GM19025 (cell line): ENCODE measurements around the gene CAMK2N2.

ENCODE experiments used
- ATAC-seq: cut with Tn5 transposase; IDR thresholded peaks from one replicate; pipeline ENCODE4 v1.9.1; 2021; ENCODE audit warnings: mild to moderate bottlenecking, low read depth, moderate library complexity; ENCODE audit not compliant: unreplicated experiment

The CAMK2N2 gene

DNA sequence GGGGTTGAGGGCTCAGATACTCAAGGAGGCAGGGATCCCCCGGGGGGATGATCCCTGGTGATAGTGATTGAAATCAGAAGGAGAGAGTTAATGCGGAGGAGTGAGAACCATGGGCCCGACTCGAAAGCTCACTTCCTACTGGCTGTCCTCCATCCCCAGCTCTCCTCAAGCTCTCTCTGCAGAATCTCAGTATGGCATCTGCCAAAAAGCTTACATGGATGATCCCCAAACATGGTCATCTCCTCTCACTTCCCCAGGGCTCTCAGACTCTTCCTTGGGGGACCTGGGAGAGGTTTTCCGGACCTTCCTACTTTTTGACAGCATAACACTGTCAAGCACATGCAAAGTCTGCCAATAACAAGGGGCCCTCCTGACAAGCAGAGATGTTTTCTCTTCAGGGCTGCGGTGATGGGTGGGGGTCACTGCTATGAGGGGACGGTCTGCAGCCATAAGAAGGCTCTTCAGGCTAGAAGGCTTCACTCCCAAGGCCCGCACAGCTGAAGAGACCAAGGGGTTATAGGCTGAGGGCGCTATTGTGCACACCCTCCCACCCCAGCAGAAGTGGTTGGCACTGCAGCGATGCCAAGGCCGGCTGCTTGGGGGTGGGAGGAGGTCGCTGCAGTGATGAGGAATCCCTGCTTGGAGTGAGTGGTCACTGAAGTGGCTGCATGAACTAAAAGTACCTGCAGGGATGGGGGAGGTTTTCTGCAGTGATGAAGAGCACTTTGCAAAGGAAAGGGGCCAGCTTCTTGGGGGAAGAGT lies 32.8 kb downstream of the CAMK2N2 start:
- ATAC-seq = no peak

DNA sequence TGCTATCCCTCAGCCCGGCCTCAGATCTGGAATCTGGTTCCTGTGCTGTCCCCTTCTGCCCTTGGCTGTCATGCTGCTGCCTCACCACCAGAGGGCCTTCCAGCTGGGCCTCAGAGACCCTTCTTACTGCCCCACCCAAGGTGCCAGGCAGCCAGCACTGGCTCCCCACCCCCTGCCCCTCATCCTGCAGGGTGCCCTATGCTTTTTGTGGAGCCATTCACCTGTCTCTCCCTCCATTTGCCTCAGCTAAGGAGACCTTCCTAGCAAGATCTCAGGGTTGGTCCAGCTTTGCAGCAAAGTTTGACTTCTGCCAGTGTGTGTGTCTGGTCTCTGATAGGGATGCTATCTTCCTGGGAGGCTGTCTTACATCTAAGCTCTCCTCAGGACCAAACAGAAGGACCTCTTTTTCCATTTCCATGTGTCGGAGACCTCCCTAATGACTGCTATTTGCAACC lies 33.8 kb downstream of the CAMK2N2 start:
- ATAC-seq = no peak

DNA sequence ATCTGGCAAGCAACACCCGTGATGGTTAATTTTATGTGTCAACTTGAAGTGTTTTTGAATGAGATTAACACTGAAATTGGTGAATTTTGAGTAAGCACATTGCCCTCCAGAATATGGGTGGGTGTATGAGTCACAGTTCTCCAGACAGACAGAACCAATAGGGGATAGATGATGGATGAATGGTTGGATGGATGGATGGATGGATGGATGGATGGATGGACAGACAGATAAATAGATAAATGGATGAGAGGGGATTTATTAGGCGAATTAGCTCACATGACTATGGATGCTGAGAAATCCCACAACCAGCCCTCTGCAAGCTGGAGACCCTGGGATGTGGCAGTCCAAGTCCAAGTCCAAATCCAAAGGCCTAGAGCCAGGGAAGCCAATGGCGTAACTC lies 37.4 kb downstream of the CAMK2N2 start:
- ATAC-seq = no peak

DNA sequence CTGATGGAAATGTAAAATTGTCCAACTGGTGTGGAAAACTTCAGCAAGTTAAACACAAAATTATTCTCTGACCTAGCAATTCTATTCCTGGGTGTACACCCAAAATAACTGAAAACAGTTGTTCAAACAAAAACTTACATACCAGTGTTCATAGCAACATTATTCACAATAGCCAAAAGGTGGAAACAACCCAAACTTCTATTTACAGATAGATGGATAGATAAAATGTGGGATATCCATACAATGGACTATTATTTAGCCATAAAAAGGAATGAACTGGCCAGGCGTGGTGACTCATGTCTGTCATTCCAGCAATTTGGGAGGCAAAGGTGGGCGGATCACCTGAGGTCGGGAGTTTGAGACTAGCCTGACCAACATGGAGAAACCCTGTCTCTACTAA lies 38.8 kb downstream of the CAMK2N2 start:
- ATAC-seq = no peak

DNA sequence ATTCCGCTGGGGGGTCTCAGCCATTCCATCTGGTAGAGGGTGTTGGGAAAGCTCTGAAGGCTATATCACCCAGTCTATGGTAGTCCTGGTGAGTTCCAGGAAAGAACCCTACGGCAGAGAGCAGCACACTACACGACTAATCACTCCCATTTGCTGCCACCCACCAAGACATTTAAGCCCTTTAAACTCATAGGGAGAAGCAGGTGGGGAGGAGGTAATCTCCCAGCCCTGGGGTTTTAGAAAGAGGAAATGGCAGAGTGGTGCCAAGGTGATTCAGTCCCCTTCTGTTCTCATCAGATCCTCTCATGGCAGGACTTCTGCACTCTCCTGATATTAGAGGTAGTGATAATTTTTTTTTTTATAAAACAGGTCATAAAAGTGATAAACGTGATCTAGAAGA lies 42.5 kb downstream of the CAMK2N2 start:
- ATAC-seq = no peak

DNA sequence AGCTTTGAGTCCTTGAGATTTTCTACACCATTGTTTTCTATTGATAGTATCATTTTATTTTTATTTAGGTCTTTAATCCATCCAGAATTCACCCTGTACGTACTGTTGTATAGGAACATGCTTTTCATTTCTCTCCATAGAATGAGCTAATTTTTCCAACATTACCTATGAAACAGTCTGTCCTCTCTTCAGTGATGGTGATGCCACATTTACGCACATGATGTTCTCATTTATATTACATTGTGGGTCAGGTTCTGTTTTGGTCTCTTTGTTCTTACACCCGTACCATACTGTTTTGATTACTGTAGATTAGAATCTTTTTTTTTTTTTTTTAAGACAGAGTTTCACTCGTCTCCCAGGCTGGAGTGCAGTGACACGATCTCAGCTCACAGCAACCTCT lies 49.6 kb downstream of the CAMK2N2 start:
- ATAC-seq = no peak

DNA sequence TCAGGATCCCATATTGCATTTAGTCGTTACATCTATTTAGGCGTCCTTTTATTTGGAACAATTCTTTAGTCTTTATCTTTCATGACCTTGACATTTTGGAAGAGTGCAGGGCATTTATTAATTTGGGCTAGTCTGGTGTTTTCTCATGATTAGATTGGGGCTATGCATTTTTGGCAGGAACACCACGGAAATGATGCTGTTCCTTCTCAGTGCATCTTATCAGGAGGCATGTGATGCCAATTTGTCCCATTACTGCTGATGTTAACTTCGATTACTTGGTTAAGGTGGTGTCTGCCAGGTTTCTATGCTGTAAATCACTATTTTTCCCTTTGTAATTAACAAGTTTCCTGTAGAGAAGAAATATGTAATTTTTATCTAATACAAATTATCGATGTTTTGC lies 50.1 kb downstream of the CAMK2N2 start:
- ATAC-seq = no peak
